Endothelial cell of umbilical vein (primary cell): ENCODE data around the gene DDX10. TPM values are rescaled to one million over a fixed set of nuclear protein-coding genes. Genes with fewer than 3 reads are reported as not detected.

Source experiments
- BruUV-seq: library from RNA; stranded (reverse); fragments of 400-500 nt; replicated peaks from 2 replicates; lab custom pipeline; 2021; lab: Mats Ljungman, UMichigan
- CTCF ChIA-PET: fragments of 300-600, 350-600 bp; sonication (Branson Sonifier 250); formaldehyde crosslinking; loops from one replicate; lab custom pipeline; 2021; ENCODE audit warnings: antibody characterized with exemption, inconsistent platforms; lab: Charles Lee
- POLR2A ChIA-PET: fragments of 300-600, 350-600 bp; sonication (Branson Sonifier 250); formaldehyde crosslinking; loops from one replicate; lab custom pipeline; 2021; ENCODE audit warnings: antibody characterized with exemption, inconsistent platforms; lab: Charles Lee
- DNase-seq: peaks from one replicate; pipeline ENCODE4 v3.0.0-alpha.2; 2011; ENCODE audit warnings: low read depth, low spot score
- FAIRE-seq: peaks from 2 replicates; lab custom pipeline; 2011; peaks lifted over from hg19 to GRCh38; lab: Jason Lieb, UNC
- H2AFZ ChIP-seq: 2 replicates; pipeline ENCODE4 v1.6.0; 2012; ENCODE audit warnings: low read depth, low read length, control low read depth, inconsistent platforms
- H3K27ac ChIP-seq: 2 replicates; pipeline ENCODE4 v1.5.1; 2011; ENCODE audit warnings: low read depth, mild to moderate bottlenecking, control low read depth, low read length, moderate library complexity; ENCODE audit not compliant: insufficient read depth
- H3K27me3 ChIP-seq, 2 experiments: 2 replicates each; pipeline versions ENCODE4 v1.6.0 to v1.6.1; 2011; ENCODE audit warnings: low read length in 2 of 2, mixed read lengths in 1 of 2; ENCODE audit not compliant: control insufficient read depth in 2 of 2, insufficient read depth in 2 of 2
- H3K36me3 ChIP-seq, 2 experiments: 2 replicates in 1 of 2; 3 replicates in 1 of 2; pipeline ENCODE4 v1.5.1; 2011; ENCODE audit warnings: low read length in 2 of 2, mild to moderate bottlenecking in 1 of 2, moderate library complexity in 1 of 2; ENCODE audit not compliant: control insufficient read depth in 2 of 2, insufficient read depth in 2 of 2; ENCODE audit errors: extremely low read depth in 1 of 2
- H3K4me1 ChIP-seq: 3 replicates; pipeline ENCODE4 v1.5.1; 2011; ENCODE audit warnings: mild to moderate bottlenecking, low read length; ENCODE audit not compliant: control insufficient read depth, insufficient read depth; ENCODE audit errors: extremely low read depth
- H3K4me2 ChIP-seq: 2 replicates; pipeline ENCODE4 v1.6.1; 2011; ENCODE audit warnings: low read length, control low read depth, mixed read lengths; ENCODE audit not compliant: insufficient read depth
- H3K4me3 ChIP-seq, 3 experiments: fragments of 200-600 bp in 1 of 3; sonication (generic), shearing (Covaris generic) in 1 of 3; replicated peaks in 1 of 3; 2 replicates each; pipeline ENCODE4 v1.5.1; 2011 to 2016; ENCODE audit warnings: control low read depth in 3 of 3, low read length in 3 of 3, mild to moderate bottlenecking in 2 of 3, inconsistent platforms in 1 of 3, low read depth in 1 of 3, moderate library complexity in 1 of 3; ENCODE audit not compliant: insufficient read depth in 1 of 3
- H3K79me2 ChIP-seq: 2 replicates; pipeline ENCODE4 v1.6.0; 2012; ENCODE audit warnings: low read length, inconsistent platforms; ENCODE audit not compliant: control insufficient read depth, insufficient read depth
- H3K9ac ChIP-seq: replicated peaks from 2 replicates; pipeline ENCODE3; 2011; ENCODE audit warnings: low read length, control low read depth; ENCODE audit not compliant: insufficient read depth; ENCODE audit errors: extremely low read depth
- H3K9me1 ChIP-seq: replicated peaks from 3 replicates; pipeline ENCODE4 v1.6.0; 2011; ENCODE audit warnings: mild to moderate bottlenecking, low read length; ENCODE audit not compliant: control insufficient read depth, insufficient read depth; ENCODE audit errors: extremely low read depth
- H3K9me3 ChIP-seq: replicated peaks from 2 replicates; pipeline ENCODE4 v1.5.1; 2012; ENCODE audit warnings: low read length, inconsistent platforms; ENCODE audit not compliant: control insufficient read depth, insufficient read depth
- H4K20me1 ChIP-seq: replicated peaks from 2 replicates; pipeline ENCODE3; 2011; ENCODE audit warnings: mild to moderate bottlenecking, low read length; ENCODE audit not compliant: control insufficient read depth, insufficient read depth; ENCODE audit errors: extremely low read depth
- EZH2 ChIP-seq: IDR thresholded peaks from 2 replicates; pipeline ENCODE4 v1.6.1; 2012; ENCODE audit warnings: borderline replicate concordance, low read depth, mild to moderate bottlenecking, moderate library complexity, low read length, inconsistent platforms; ENCODE audit not compliant: severe bottlenecking
- FOS ChIP-seq: IDR thresholded peaks from 2 replicates; pipeline ENCODE4 v1.6.1; 2011; ENCODE audit warnings: mild to moderate bottlenecking, low read length, moderate library complexity, borderline replicate concordance; ENCODE audit not compliant: insufficient read depth
- GATA2 ChIP-seq: IDR thresholded peaks from 2 replicates; pipeline ENCODE4 v1.7.0; 2011; ENCODE audit warnings: low read depth, mild to moderate bottlenecking, moderate library complexity, mixed read lengths, low read length; ENCODE audit not compliant: insufficient read length, insufficient read depth
- JUN ChIP-seq: IDR thresholded peaks from 2 replicates; pipeline ENCODE4 v1.6.1; 2011; ENCODE audit warnings: borderline replicate concordance, low read depth; ENCODE audit not compliant: insufficient read length, insufficient read depth
- MYC ChIP-seq: IDR thresholded peaks from one replicate; pipeline ENCODE4 v1.6.1; 2011; ENCODE audit warnings: mild to moderate bottlenecking, low read depth, low read length
- POLR2A ChIP-seq: IDR thresholded peaks from 2 replicates; pipeline ENCODE4 v1.6.1; 2012; ENCODE audit warnings: low read depth, mild to moderate bottlenecking, control low read depth, low read length
- POLR2AphosphoS5 ChIP-seq: IDR thresholded peaks from 2 replicates; pipeline ENCODE4 v1.6.1; 2012; ENCODE audit warnings: low read depth, mild to moderate bottlenecking, control low read depth, low read length, moderate library complexity; ENCODE audit not compliant: insufficient read depth
- dilution Hi-C: fragments of 300-500 bp; cut with MboI; formaldehyde crosslinking; loops from one replicate; pipeline ENCODE4 v1.15.0; 2019; ENCODE audit warnings: low sequenced_read_pairs; ENCODE audit not compliant: extremely low pct_ligation_motif_present
- intact Hi-C: fragments of 100-400 bp; cut with micrococcal nuclease; formaldehyde crosslinking; loops from one replicate; pipeline ENCODE4 v1.10.0; 2022
- polyA plus RNA-seq, 4 experiments: library from polyadenylated mRNA; depleted of rRNA in 3 of 4; stranded (reverse) in 3 of 4; unstranded in 1 of 4; fragments of >200 nt; gene quantifications; 2 replicates each; pipeline versions ENCODE4 v1.2.1 to v1.2.3, GENCODE V29; 2011 to 2012; ENCODE audit warnings: missing spikeins in 1 of 4
- total RNA-seq: library from RNA; stranded (reverse); gene quantifications from 2 replicates; pipeline ENCODE4 v1.2.3, GENCODE V29; 2021
- TF ChIP-seq, protein P1 (sequence below): IDR thresholded peaks from 2 replicates; pipeline ENCODE4 v1.6.1; 2011; ENCODE audit not compliant: insufficient read depth, insufficient read length
- TF ChIP-seq, protein P2 (sequence below), 2 donors: IDR thresholded peaks; 1 replicate in 1 of 2; 2 replicates in 1 of 2; pipeline ENCODE4 v1.5.1; 2011; ENCODE audit warnings: low read length in 2 of 2, mild to moderate bottlenecking in 2 of 2, moderate library complexity in 2 of 2, control low read depth in 1 of 2, inconsistent platforms in 1 of 2, low read depth in 1 of 2; ENCODE audit not compliant: insufficient read depth in 1 of 2; ENCODE audit errors: extremely low read depth in 1 of 2

Gene DDX10
- total and polyA plus RNA-seq, 2 donors (not counting 3 experiments of a cell fraction or from before 2014, with no cell fraction given), result 29.8 to 35.2 TPM

DNA sequence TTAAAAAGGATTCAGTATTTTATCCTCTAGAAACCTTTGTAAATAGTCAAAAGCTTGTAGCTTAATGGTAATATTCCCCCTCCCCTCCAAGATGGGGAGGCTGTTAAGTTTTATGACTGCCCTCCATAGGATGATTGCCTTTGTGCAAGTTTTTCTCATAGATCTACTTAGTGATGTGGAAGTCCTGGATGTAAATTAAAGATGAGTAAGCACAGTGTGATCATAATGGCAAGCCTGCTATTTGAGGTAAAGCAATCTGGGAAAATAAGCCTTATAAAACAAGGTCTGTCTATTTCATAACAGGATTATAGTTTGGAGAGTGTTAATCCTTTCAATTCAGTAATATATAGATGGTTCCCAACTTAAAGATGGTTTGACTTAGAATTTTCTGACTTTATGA is 216.3 kb downstream of the DDX10 start:
- H3K27ac ChIP-seq, result peak overlapping the region; percentile 9
- FAIRE-seq, result no peak
- no peak overlapping the region for H3K4me3 ChIP-seq
- H3K9me1 ChIP-seq, result no peaks in the 10 kb centered on the region
- intact Hi-C loops (no loop called here), dilution Hi-C loops (no loop called here)
- CTCF ChIA-PET, result interaction anchor here (0.8 to 1.7 kb wide), 4 partner anchors 10 to 178 kb away, joined by 3 to 10 read pairs (median 3); no protein-coding TSS in a partner anchor
- no peaks in the 10 kb centered on the region for H3K27me3 ChIP-seq
- H4K20me1 ChIP-seq, result no peaks in the 10 kb centered on the region
- no peaks in the 10 kb centered on the region for H3K36me3 ChIP-seq
- no peaks in the 10 kb centered on the region for H3K79me2 ChIP-seq
- no peak overlapping the region for H3K9ac ChIP-seq
- BruUV-seq, result no TSS peak
- H3K4me2 ChIP-seq, result peak overlapping the region; percentile 3
- H3K9me3 ChIP-seq, result no peaks in the 10 kb centered on the region
- peaks cover 26% of the 10 kb centered on the region for H3K4me1 ChIP-seq
- POLR2A ChIA-PET, result no interaction called here
- TF ChIP-seq FOS (no peak), POLR2A (no peak), JUN (no peak), EZH2 (no peak), POLR2AphosphoS5 (no peak), GATA2 (no peak), MYC (no peak)
- TF ChIP-seq, protein P1, sequence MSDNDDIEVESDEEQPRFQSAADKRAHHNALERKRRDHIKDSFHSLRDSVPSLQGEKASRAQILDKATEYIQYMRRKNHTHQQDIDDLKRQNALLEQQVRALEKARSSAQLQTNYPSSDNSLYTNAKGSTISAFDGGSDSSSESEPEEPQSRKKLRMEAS, result no peak
- TF ChIP-seq, protein P2, sequence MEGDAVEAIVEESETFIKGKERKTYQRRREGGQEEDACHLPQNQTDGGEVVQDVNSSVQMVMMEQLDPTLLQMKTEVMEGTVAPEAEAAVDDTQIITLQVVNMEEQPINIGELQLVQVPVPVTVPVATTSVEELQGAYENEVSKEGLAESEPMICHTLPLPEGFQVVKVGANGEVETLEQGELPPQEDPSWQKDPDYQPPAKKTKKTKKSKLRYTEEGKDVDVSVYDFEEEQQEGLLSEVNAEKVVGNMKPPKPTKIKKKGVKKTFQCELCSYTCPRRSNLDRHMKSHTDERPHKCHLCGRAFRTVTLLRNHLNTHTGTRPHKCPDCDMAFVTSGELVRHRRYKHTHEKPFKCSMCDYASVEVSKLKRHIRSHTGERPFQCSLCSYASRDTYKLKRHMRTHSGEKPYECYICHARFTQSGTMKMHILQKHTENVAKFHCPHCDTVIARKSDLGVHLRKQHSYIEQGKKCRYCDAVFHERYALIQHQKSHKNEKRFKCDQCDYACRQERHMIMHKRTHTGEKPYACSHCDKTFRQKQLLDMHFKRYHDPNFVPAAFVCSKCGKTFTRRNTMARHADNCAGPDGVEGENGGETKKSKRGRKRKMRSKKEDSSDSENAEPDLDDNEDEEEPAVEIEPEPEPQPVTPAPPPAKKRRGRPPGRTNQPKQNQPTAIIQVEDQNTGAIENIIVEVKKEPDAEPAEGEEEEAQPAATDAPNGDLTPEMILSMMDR (IDR thresholded peaks at IDR 0.05; ENCODE audit: extremely low read depth in 1 of 2, insufficient read depth in 1 of 2, low read depth in 1 of 2, low read length in 2 of 2), result no peak
- no peak overlapping the region for H2AFZ ChIP-seq
- DNase-seq, result no peak
